Fibroblast of mammary gland (primary cell): ENCODE measurements around the gene CRYGS.
"Not testable (repeated sequence)": the region's sequence is repeated elsewhere in the genome, so short reads cannot be mapped to it uniquely, and the experiment has no call there.

Experiments
- DNase-seq: peaks from one replicate; pipeline ENCODE4 v3.0.0-alpha.2; 2010; ENCODE audit warnings: low read depth
- H3K4me3 ChIP-seq: 2 replicates; pipeline ENCODE4 v1.5.1; 2011; ENCODE audit warnings: low read depth, mild to moderate bottlenecking, low read length, moderate library complexity; ENCODE audit not compliant: control insufficient read depth
- CTCF ChIP-seq: conservative IDR thresholded peaks from 2 replicates; pipeline ENCODE4 v1.5.1; 2011; ENCODE audit warnings: low read depth, low read length, inconsistent platforms; ENCODE audit not compliant: control insufficient read depth, insufficient read depth

Gene CRYGS

GRCh38 chr3:186538779-186539178, 5.4 kb downstream of the CRYGS start:
- no peak for TF ChIP-seq CTCF
- DNase-seq: no peak
- H3K4me3 ChIP-seq: no peak overlapping the region

- H3K4me3 ChIP-seq: no peak overlapping the region
- DNase-seq: peak; percentile 31
- TF ChIP-seq CTCF: no peak
These were observed 7.0 kb downstream of the CRYGS start for GRCh38 chr3:186536883-186537844.

- DNase-seq: no peak
- TF ChIP-seq CTCF: no peak
- no peak overlapping the region for H3K4me3 ChIP-seq
These were observed 10.0 kb downstream of the CRYGS start for GRCh38 chr3:186534113-186534669.

GRCh38 chr3:186532598-186533072, 11.5 kb downstream of the CRYGS start:
- TF ChIP-seq CTCF: no peak
- H3K4me3 ChIP-seq: no peak overlapping the region

GRCh38 chr3:186531694-186532093, 12.5 kb downstream of the CRYGS start:
- not testable (repeated sequence) for H3K4me3 ChIP-seq, DNase-seq

More at GRCh38 chr3:186532598-186533072, 11.5 kb downstream of the CRYGS start:
- no peak for DNase-seq

- H3K4me3 ChIP-seq: no peak overlapping the region
- TF ChIP-seq CTCF: no peak
These were observed 13.8 kb downstream of the CRYGS start for GRCh38 chr3:186530415-186530814.

More at GRCh38 chr3:186530415-186530814, 13.8 kb downstream of the CRYGS start:
- no peak for DNase-seq
